WTC11 (cell line): ENCODE results near the gene PXYLP1. TPM values are rescaled to one million over a fixed set of nuclear protein-coding genes. Genes with fewer than 3 reads are reported as not detected.

ENCODE experiments used
- ATAC-seq: fragments of 200-7000 bp; cut with Tn5 transposase; 2 replicates; pipeline ENCODE4 v1.10.0; 2021; ENCODE audit warnings: mild to moderate bottlenecking, moderate library complexity
- CTCF ChIA-PET: fragments of 300-600 bp; sonication (Branson Sonifier 250); formaldehyde crosslinking; loops from one replicate; lab custom pipeline; 2021; ENCODE audit warnings: antibody characterized with exemption; lab: Charles Lee
- POLR2A ChIA-PET: fragments of 350-600 bp; sonication (Branson Sonifier 250); formaldehyde crosslinking; loops from one replicate; lab custom pipeline; 2021; ENCODE audit warnings: antibody characterized with exemption; lab: Charles Lee
- DNase-seq: peaks from one replicate; pipeline ENCODE4 v3.0.0; 2021; ENCODE audit warnings: low spot score
- H3K27ac Mint-ChIP-seq: 2 replicates; pipeline ENCODE4 v1.8.0; 2021; ENCODE audit warnings: mixed read lengths
- H3K27me3 Mint-ChIP-seq: 2 replicates; pipeline ENCODE4 v1.8.0; 2021; ENCODE audit warnings: low read depth, mild to moderate bottlenecking, moderate library complexity, mixed read lengths
- H3K36me3 Mint-ChIP-seq: 2 replicates; pipeline ENCODE4 v1.8.0; 2021; ENCODE audit warnings: mixed read lengths
- H3K4me1 Mint-ChIP-seq: 2 replicates; pipeline ENCODE4 v1.8.0; 2022; ENCODE audit warnings: mixed read lengths
- H3K4me3 Mint-ChIP-seq: 2 replicates; pipeline ENCODE4 v1.8.0; 2021; ENCODE audit warnings: mild to moderate bottlenecking, moderate library complexity, mixed read lengths
- H3K9me3 Mint-ChIP-seq: 2 replicates; pipeline ENCODE4 v1.8.0; 2021; ENCODE audit warnings: mixed read lengths
- AR ChIP-seq: fragments of 250-450 bp; sonication (Bioruptor Pico); IDR thresholded peaks from 2 replicates; pipeline ENCODE4 v1.9.0; 2021; ENCODE audit warnings: mild to moderate bottlenecking
- ARID4B ChIP-seq: sonication (generic); formaldehyde crosslinking; IDR thresholded peaks from 2 replicates; pipeline ENCODE4 v1.8.0; 2023; ENCODE audit warnings: missing genetic modification reagents, mild to moderate bottlenecking, borderline replicate concordance
- ATF2 ChIP-seq: sonication (generic); formaldehyde crosslinking; IDR thresholded peaks from 2 replicates; pipeline ENCODE4 v1.8.1; 2022; ENCODE audit warnings: low read depth, missing genetic modification reagents, borderline replicate concordance
- ELF4 ChIP-seq: sonication (generic); formaldehyde crosslinking; IDR thresholded peaks from 2 replicates; pipeline ENCODE4 v1.8.1; 2022; ENCODE audit warnings: low read depth, mild to moderate bottlenecking, moderate library complexity, missing genetic modification reagents
- ERG ChIP-seq: fragments of 250-450 bp; sonication (Bioruptor Pico); IDR thresholded peaks from 2 replicates; pipeline ENCODE4 v1.8.0; 2021; ENCODE audit warnings: mild to moderate bottlenecking
- ESRRA ChIP-seq: sonication (generic); formaldehyde crosslinking; IDR thresholded peaks from 2 replicates; pipeline ENCODE4 v1.8.1; 2022; ENCODE audit warnings: mild to moderate bottlenecking, missing genetic modification reagents, borderline replicate concordance
- ETV6 ChIP-seq: sonication (generic); formaldehyde crosslinking; IDR thresholded peaks from 2 replicates; pipeline ENCODE4 v1.8.1; 2022; ENCODE audit warnings: mild to moderate bottlenecking, missing genetic modification reagents
- GRHL2 ChIP-seq: fragments of 250-450 bp; sonication (Bioruptor Pico); IDR thresholded peaks from 2 replicates; pipeline ENCODE4 v1.8.0; 2022; ENCODE audit warnings: mild to moderate bottlenecking, moderate library complexity; ENCODE audit not compliant: insufficient replicate concordance, severe bottlenecking
- HMGA2 ChIP-seq: fragments of 250-450 bp; sonication (Bioruptor Pico); IDR thresholded peaks from 2 replicates; pipeline ENCODE4 v1.4.0; 2021; ENCODE audit warnings: mild to moderate bottlenecking, moderate library complexity
- IRF2 ChIP-seq: sonication (generic); formaldehyde crosslinking; IDR thresholded peaks from 2 replicates; pipeline ENCODE4 v1.8.0; 2022; ENCODE audit warnings: low read depth, missing genetic modification reagents, borderline replicate concordance
- JUN ChIP-seq: sonication (generic); formaldehyde crosslinking; IDR thresholded peaks from 2 replicates; pipeline ENCODE4 v1.8.0; 2023; ENCODE audit warnings: mild to moderate bottlenecking, missing genetic modification reagents
- KAT7 ChIP-seq: sonication (generic); formaldehyde crosslinking; IDR thresholded peaks from 2 replicates; pipeline ENCODE4 v1.8.1; 2023; ENCODE audit warnings: missing genetic modification reagents, mild to moderate bottlenecking, borderline replicate concordance
- NFYB ChIP-seq: sonication (generic); formaldehyde crosslinking; conservative IDR thresholded peaks from 2 replicates; pipeline ENCODE4 v1.8.0; 2022; ENCODE audit warnings: low read depth, missing genetic modification reagents
- NR2C2 ChIP-seq: sonication (generic); formaldehyde crosslinking; IDR thresholded peaks from 2 replicates; pipeline ENCODE4 v1.8.0; 2022; ENCODE audit warnings: mild to moderate bottlenecking, missing genetic modification reagents
- PREB ChIP-seq: sonication (generic); formaldehyde crosslinking; IDR thresholded peaks from 2 replicates; pipeline ENCODE4 v1.8.1; 2022; ENCODE audit warnings: mild to moderate bottlenecking, missing genetic modification reagents, moderate library complexity, borderline replicate concordance
- RORB ChIP-seq: fragments of 250-450 bp; sonication (Bioruptor Pico); IDR thresholded peaks from 2 replicates; pipeline ENCODE4 v1.9.0; 2021; ENCODE audit warnings: mild to moderate bottlenecking
- SMAD3 ChIP-seq: sonication (generic); formaldehyde crosslinking; IDR thresholded peaks from 2 replicates; pipeline ENCODE4 v1.8.0; 2022; ENCODE audit warnings: missing genetic modification reagents, mild to moderate bottlenecking, borderline replicate concordance
- SMAD4 ChIP-seq: sonication (generic); formaldehyde crosslinking; IDR thresholded peaks from 2 replicates; pipeline ENCODE4 v1.8.0; 2022; ENCODE audit warnings: mild to moderate bottlenecking, missing genetic modification reagents
- TEAD1 ChIP-seq: sonication (generic); formaldehyde crosslinking; IDR thresholded peaks from 2 replicates; pipeline ENCODE4 v1.8.0; 2022; ENCODE audit warnings: mild to moderate bottlenecking, missing genetic modification reagents
- ZNF416 ChIP-seq: fragments of 250-450 bp; sonication (Bioruptor Pico); IDR thresholded peaks from 2 replicates; pipeline ENCODE4 v1.9.0; 2021; ENCODE audit warnings: mild to moderate bottlenecking, inconsistent platforms
- ZNF671 ChIP-seq: fragments of 250-450 bp; sonication (Bioruptor Pico); IDR thresholded peaks from 2 replicates; pipeline ENCODE4 v1.8.0; 2021; ENCODE audit warnings: mild to moderate bottlenecking
- ZSCAN18 ChIP-seq: fragments of 250-450 bp; sonication (Bioruptor Pico); IDR thresholded peaks from 2 replicates; pipeline ENCODE4 v2.1.2; 2022; ENCODE audit warnings: mild to moderate bottlenecking, moderate library complexity
- total RNA-seq: library from RNA; stranded (reverse); gene quantifications from 3 replicates; pipeline ENCODE4 v1.2.3, GENCODE V29; 2021
- TF ChIP-seq, protein P1 (sequence below): sonication (generic); formaldehyde crosslinking; IDR thresholded peaks from 2 replicates; pipeline ENCODE4 v1.8.1; 2022; ENCODE audit warnings: mild to moderate bottlenecking, moderate library complexity, missing genetic modification reagents

The PXYLP1 gene
- total RNA-seq, 1 experiment from 2014 or later: 20.1 TPM

DNA sequence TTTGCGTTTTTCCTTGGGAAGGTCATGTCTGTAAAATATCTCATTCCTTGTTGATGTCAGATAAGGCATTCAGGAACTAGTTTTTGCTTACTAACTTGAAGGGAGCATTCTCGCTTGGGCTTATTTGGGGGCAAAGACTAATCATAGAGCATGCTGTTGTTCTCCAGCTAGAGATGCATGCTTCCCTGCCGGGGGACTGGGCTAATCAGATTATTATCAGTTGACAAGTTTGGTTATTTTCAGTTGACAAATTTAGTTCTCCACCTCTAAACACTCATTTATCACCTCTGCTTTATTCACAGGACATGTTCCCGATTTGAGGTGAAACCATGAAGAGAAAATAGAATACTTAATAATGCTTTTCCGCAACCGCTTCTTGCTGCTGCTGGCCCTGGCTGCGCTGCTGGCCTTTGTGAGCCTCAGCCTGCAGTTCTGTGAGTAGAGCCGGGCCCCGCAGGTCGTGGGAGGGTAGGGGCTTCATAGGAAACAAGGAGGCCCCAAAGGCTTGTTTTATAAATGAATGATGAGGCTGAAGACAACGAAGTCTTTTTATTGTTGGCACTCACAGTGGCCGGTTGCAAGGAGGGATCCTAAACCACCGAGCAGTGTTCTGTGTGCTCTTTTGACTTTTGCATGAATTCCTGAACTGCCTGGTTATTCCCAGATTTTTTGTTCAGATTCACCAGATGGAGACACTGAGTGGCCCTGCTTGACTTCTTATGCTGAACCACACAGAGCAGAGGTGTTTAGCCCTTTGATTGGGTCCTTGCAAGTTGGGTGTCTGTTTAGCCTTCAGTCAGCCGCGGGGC lies 28.4 kb downstream of the PXYLP1 start:
- DNase-seq (no peak), ATAC-seq (no peak)
- Mint-ChIP-seq H3K4me3 (no peak overlapping the region), H3K36me3 (peaks cover 9% of the 10 kb centered on the region), H3K27ac (no peak overlapping the region), H3K9me3 (no peaks in the 10 kb centered on the region), H3K27me3 (no peaks in the 10 kb centered on the region), H3K4me1 (no peaks in the 10 kb centered on the region; the same call in 1 of the 2 replicates)
- CTCF ChIA-PET: no interaction called here
- TF ChIP-seq NFYB (CRISPR knock-in tag) (no peak), KAT7 (CRISPR knock-in tag) (no peak), SMAD4 (CRISPR knock-in tag) (no peak), RORB (no peak), ETV6 (CRISPR knock-in tag) (no peak), ESRRA (no peak), ATF2 (CRISPR knock-in tag) (no peak), GRHL2 (no peak), HMGA2 (CRISPR knock-in tag) (no peak), ELF4 (CRISPR knock-in tag) (no peak), SMAD3 (CRISPR knock-in tag) (no peak), AR (CRISPR knock-in tag) (no peak), NR2C2 (CRISPR knock-in tag) (no peak), IRF2 (CRISPR knock-in tag) (no peak), JUN (CRISPR knock-in tag) (no peak), PREB (CRISPR knock-in tag) (no peak)
- TF ChIP-seq, all 79 proteins: peak for 0
- POLR2A ChIA-PET: no interaction called here

DNA sequence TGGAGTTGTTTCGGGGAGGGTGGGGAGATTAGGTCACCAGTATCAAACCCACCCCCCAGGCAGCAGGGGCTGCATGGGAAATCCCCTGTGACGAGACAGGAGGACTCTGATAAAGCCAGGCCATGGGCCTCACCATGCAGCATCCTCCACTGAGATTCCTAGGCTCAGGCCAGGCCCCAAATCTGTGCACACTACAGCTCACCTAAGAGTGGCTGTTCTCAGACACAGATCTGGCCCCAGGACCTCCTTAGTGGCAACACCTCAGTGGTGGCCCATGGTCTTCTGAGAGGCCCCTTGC lies 29.0 kb downstream of the PXYLP1 start:
- Mint-ChIP-seq H3K36me3 (peaks cover 9% of the 10 kb centered on the region), H3K4me1 (no peaks in the 10 kb centered on the region; the same call in 1 of the 2 replicates), H3K27me3 (no peaks in the 10 kb centered on the region), H3K4me3 (no peak overlapping the region), H3K27ac (no peak overlapping the region), H3K9me3 (no peaks in the 10 kb centered on the region)
- CTCF ChIA-PET: no interaction called here
- POLR2A ChIA-PET: no interaction called here
- DNase-seq (no peak), ATAC-seq (no peak)
- TF ChIP-seq, protein P1, sequence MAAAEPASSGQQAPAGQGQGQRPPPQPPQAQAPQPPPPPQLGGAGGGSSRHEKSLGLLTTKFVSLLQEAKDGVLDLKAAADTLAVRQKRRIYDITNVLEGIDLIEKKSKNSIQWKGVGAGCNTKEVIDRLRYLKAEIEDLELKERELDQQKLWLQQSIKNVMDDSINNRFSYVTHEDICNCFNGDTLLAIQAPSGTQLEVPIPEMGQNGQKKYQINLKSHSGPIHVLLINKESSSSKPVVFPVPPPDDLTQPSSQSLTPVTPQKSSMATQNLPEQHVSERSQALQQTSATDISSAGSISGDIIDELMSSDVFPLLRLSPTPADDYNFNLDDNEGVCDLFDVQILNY (CRISPR knock-in tag): no peak
- TF ChIP-seq ERG (CRISPR knock-in tag): no peak
- no peak for TF ChIP-seq ARID4B (CRISPR knock-in tag)
- TF ChIP-seq ZSCAN18: no peak
- TF ChIP-seq ZNF416 (CRISPR knock-in tag): no peak
- no peak for TF ChIP-seq ZNF671
- TF ChIP-seq TEAD1 (CRISPR knock-in tag): no peak
